NOMO-1 treated with DMSO at 0.1 percent for 48 hours (cell line): ENCODE results near the gene GPR35.

Experiments
- DNase-seq: peaks from one replicate; lab custom pipeline; 2025; ENCODE audit not compliant: unreplicated experiment; lab: John Stamatoyannopoulos, UW

The GPR35 gene

GRCh38 chr2:240637116-240637900 is 12.0 kb downstream of the GPR35 start:
- no peak for DNase-seq

GRCh38 chr2:240637901-240638345 is 12.6 kb downstream of the GPR35 start:
- no peak for DNase-seq

DNA sequence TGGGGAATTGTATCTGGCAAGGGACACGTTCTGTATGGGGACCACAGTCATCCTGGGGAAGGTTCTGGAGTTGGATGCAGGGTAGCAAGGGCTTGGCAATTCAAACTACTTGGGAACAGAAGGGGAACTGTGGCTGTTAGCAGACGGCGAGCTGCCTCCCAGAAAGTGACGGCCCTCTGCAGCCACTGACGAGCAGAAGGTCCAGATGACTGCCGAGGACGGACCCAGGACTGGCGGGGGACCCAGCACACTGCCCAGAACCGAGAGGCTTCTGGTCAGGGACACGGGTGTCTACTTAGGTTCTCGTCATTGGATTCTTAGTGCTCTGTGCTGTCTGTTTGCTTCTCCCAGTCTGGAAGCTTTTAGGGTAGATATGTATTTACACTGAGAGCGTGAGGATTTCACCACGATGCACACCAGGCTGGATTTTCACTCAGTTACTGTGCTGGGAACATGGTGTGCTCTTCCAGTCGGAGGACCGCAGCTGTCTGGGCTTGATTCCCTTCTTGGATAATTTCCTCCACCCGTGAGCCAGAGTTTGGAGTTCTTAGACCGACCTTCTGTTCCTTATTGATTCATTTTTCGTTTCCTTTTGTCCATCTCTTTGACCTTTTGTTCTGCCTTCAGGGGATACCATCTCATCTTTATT is 13.4 kb downstream of the GPR35 start:
- DNase-seq: no peak

GRCh38 chr2:240639566-240639965 is 14.3 kb downstream of the GPR35 start:
- no peak for DNase-seq

DNA sequence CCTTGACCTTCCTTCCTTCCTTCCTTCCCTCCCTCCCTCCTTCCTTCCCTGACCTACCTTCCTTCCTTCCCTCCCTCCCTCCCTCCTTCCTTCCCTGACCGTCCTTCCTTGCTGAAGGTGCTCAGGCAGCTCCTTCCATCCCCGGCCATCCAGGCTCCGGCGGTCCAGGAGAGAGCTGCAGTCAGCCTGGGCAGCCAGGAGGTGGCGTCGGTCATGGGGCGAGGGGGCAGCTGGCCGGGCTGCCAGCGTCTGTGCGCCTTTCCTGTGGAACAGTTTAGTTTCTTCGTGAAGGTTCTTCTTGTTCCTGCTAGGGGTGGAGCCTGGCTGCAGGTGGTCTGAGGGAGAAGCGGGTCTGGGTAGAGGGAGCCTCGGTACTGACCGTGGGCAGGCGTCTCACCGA is 15.7 kb downstream of the GPR35 start:
- DNase-seq: no peak

GRCh38 chr2:240642061-240642805 is 17.0 kb downstream of the GPR35 start:
- DNase-seq: no peak

DNA sequence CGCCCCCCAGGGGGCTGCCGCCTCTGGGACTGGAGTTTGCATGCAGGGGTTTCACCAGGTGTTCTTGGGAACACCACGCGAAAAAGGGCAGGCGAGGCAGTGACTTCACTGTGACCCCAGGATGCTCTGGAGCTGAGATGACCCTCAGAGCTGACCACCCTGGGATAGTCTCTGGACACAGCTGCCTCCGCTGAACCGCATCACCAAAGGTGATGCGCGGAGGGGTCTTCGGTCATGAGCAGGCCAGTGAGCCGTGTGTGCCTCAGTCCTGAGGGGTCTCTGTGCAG is 17.5 kb downstream of the GPR35 start:
- DNase-seq: no peak

GRCh38 chr2:240643093-240643810 is 18.0 kb downstream of the GPR35 start:
- no peak for DNase-seq

GRCh38 chr2:240643811-240644150 is 18.5 kb downstream of the GPR35 start:
- DNase-seq: no peak

DNA sequence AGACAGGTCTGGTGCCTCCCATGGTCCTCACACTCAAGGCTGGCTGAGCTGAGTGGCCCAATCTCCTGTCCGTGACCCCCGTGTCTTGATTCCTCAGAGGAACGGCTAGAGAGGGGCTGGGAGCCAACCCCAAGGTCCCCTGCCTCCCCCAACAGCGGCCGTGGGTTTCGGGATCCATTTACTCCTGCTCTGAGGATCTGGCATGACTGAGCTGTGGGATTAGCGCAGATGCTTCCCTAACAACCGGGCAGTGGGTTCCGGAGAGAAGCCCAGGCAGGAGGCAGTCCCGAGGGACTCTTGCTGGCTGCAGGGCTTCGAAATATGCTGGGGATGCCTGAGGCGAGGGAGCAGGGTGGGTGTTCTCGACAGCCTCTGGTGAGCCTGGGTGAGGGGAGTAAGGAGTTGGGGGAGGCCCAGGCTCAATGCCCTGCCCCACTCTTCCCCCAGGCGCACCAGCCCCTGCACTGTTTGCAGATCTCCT is 18.9 kb downstream of the GPR35 start:
- DNase-seq: no peak

DNA sequence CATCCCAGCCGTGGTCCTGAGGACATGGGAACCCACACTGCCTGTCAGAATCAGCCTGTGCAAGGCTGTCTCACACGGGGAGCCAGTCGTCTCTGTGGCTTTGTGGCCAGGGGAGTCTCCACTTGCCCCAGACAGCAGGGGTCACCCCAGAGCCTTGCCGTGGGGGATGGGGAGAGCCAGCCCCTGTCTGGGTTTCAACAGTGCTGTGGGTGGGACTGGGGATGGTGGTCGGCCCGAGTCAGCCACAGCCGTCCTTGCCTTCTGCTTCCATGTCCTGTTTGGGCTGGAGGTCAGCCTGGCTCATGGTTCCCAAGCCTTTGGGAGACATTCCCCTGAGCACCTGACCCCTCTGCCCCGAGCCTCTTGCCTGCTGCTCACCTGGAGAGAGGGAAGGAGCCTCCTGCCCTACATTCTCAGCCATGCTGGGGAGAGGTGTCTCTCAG is 19.6 kb downstream of the GPR35 start:
- DNase-seq: no peak

DNA sequence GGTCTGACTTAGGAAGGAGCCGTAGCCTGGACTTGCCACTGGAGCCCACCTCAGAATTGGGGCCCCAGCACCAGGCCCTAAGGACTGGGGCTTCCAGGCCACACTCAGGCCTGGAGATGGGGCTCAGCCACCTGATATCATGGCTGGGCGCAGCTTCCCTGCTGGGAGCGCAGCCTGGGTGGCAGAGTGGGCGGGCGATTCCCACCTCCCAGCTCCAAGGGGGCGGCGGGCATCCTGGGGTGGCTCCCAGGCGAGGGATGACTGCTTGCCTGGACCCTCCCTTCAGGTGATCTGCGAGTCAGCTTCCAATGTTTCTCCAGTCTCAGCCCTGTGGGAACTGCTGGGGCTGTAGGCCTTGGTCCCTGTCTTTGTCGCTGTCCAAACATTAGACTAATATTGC is 20.1 kb downstream of the GPR35 start:
- no peak for DNase-seq

GRCh38 chr2:240645801-240646175 is 20.5 kb downstream of the GPR35 start:
- DNase-seq: no peak

DNA sequence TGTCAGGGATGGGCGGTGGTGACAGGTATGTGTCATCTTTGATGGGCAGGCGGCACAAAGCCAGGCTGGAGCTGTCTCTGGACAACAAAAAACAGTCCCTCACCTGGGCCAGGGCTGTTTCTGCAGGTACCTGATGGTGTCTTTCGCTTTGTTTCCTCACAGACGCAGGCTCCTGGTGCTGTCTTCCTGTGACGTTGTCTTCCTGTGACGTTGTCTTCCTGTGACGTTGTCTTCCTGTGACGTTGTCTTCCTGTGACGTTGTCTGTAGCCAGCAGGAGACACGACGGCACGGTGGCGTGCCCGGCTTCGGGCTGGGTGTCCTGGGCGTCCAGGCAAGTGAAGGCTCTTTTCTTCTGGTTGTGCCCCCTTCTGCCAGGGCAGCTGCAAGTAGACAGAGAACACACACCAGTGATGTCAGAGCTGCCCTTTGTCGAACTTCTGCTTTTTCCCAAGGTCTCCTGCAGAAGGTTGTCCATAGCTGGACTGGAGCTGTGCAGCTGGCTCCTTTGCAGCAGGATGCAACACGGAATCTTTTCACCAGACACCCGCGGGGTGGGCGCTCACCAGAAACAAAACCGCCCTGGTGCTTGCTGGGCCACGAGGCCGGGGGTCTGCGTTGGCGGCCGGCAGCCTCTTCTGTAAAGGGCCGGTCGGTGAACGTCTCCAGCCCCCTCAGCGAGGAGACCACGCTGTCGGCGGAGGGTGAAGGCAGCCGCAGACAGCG is 21.1 kb downstream of the GPR35 start:
- peak; percentile 26 for DNase-seq

- DNase-seq: no peak
Measured at GRCh38 chr2:240646900-240647502, 21.7 kb downstream of the GPR35 start.

DNA sequence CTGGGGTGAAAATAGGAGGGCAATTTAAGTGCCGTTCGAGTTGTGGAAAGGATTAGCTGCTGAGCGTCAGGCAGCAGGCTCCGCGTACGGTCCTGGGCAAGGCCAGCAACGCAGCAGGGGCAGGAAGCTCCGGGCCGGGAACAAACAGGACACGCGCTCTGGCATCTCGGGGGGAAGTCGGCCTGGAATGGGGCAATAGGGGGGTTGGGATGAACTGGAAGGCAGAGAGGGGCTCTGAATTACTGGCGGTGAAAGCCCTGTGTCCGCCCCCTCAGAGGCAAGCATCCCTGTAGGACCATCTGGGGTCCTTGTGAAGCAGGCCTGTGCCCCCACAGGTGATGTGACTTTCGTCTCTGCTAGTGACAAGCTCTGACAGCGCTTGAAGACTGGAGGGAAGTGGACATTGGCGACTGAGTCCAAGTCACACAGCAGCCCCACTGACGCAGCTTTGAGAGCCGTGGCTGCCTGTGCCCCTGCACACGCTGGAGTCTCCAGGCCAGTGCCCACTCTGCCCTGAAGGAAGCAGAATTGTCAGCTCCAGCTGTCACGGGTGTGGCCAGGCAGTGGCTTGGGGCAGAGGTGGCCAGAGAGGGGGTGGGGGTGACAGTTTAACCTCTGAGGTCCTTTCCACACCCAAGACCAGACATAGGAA is 22.3 kb downstream of the GPR35 start:
- DNase-seq: no peak

- DNase-seq: no peak
Measured at GRCh38 chr2:240648155-240648649, 22.9 kb downstream of the GPR35 start.

DNA sequence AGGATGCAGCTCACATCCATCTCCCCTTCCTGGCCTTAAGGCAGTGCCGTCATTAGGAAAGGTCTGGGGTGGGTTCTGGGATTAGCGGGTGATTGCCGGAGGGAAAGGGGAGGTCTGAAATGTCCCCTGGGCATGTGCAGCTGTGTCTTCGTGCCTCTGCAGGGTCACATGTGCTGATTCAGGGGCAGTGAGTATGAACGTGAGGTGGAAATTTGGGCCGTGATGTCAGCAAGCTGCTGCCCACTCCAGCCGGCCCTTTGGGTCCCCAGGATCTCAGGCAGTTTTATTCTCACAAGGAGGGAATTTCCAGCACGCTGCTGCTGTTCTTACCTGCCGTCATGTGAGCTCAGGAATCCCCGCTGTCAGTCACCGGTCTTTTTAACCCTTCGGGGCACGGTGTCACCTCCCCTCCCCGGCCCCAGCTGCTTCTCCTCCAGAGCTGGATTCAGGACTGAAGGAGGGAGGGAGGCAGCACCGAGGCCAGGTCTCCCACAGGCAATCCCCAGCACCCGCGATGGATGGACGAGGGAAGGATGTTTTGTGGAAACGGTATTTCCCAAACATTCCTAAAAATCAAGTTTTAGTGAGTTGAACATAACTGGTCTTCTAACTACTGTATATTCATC is 23.5 kb downstream of the GPR35 start:
- no peak for DNase-seq

DNA sequence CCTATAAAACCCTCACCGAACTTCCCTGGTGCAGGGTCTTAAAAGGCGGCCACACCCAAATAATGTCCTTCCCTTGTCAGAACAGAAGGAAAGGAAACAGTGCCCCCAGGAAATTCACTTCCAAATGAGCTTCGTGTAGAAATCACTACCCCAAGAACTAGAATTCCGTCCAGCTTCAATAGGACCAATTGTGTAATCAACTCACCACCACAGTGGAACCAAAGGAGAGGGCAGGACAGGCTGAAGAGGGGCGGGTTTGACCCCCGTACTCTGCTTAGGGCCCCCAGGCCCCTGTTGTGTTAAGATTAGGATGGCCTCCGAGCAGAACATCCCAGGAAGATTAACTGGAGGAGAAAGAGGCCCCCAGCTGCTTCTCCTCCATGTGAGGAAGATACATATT is 24.1 kb downstream of the GPR35 start:
- no peak for DNase-seq
